ENCODE measurements around the gene FAM107B.

Gene FAM107B

GRCh38 chr10:14625192-14625631, 149.5 kb downstream of the FAM107B start:
- DNase-seq (ENCODE audit: low spot score): no peak

- no peak for DNase-seq (ENCODE audit: low spot score)
These were observed 150.1 kb downstream of the FAM107B start for GRCh38 chr10:14624600-14624999.

GRCh38 chr10:14623931-14624330, 150.8 kb downstream of the FAM107B start:
- no peak for DNase-seq (ENCODE audit: low spot score)

GRCh38 chr10:14621037-14621436, 153.7 kb downstream of the FAM107B start:
- DNase-seq (ENCODE audit: low spot score): no peak

- no peak for DNase-seq (ENCODE audit: low spot score)
These were observed 156.0 kb downstream of the FAM107B start for GRCh38 chr10:14618674-14619073.

- no peak for DNase-seq (ENCODE audit: low spot score)
These were observed 156.8 kb downstream of the FAM107B start for GRCh38 chr10:14617852-14618251.

GRCh38 chr10:14616955-14617730, 157.6 kb downstream of the FAM107B start:
- no peak for DNase-seq (ENCODE audit: low spot score)

GRCh38 chr10:14616465-14616864, 158.2 kb downstream of the FAM107B start:
- no peak for DNase-seq (ENCODE audit: low spot score)

GRCh38 chr10:14613588-14613920, 161.1 kb downstream of the FAM107B start:
- DNase-seq (ENCODE audit: low spot score): no peak

- no peak for DNase-seq (ENCODE audit: low spot score)
These were observed 161.7 kb downstream of the FAM107B start for GRCh38 chr10:14612873-14613587.

- no peak for DNase-seq (ENCODE audit: low spot score)
These were observed 162.6 kb downstream of the FAM107B start for GRCh38 chr10:14611968-14612693.

- no peak for DNase-seq (ENCODE audit: low spot score)
These were observed 165.5 kb downstream of the FAM107B start for GRCh38 chr10:14609178-14609577.

GRCh38 chr10:14608381-14609001, 166.2 kb downstream of the FAM107B start:
- no peak for DNase-seq (ENCODE audit: low spot score)

GRCh38 chr10:14606633-14607032, 168.1 kb downstream of the FAM107B start:
- no peak for DNase-seq (ENCODE audit: low spot score)

- DNase-seq (ENCODE audit: low spot score): peak; percentile 85
These were observed 169.3 kb downstream of the FAM107B start for GRCh38 chr10:14605231-14605925.

- peak; percentile 71 for DNase-seq (ENCODE audit: low spot score)
These were observed 170.2 kb downstream of the FAM107B start for GRCh38 chr10:14604181-14605142.

GRCh38 chr10:14603534-14604102, 171.1 kb downstream of the FAM107B start:
- DNase-seq (ENCODE audit: low spot score): peak; percentile 32

- DNase-seq (ENCODE audit: low spot score): no peak
These were observed 171.7 kb downstream of the FAM107B start for GRCh38 chr10:14602807-14603533.
